Right hindlimb (tissue), 1 donor: ENCODE measurements around the gene TTLL1.
"Not testable (repeated sequence)": the region's sequence is repeated elsewhere in the genome, so short reads cannot be mapped to it uniquely, and the experiment has no call there.

Experiments used
- DNase-seq: peaks from one replicate; pipeline ENCODE4 v3.0.0-alpha.2; 2018

Gene TTLL1

DNA sequence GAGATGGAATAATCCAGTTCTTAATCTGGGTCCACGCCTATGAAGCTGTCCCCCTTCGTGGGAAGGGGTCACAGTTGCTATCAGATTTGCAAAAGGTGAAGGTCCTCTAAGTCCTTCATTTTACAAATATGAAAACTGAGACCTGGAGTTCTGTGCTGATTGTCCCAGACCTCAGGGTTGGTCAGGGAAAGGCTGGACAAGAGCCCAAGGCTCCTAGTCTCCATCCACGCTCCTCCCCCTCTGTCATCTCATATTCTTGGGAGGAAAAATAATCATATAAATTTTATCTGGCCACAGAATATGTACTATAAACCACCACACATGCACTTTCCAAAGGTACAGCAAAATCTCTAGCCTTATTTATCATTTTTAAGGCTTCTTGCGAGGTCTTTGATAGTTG lies 79.7 kb downstream of the TTLL1 start:
- DNase-seq: no peak

DNA sequence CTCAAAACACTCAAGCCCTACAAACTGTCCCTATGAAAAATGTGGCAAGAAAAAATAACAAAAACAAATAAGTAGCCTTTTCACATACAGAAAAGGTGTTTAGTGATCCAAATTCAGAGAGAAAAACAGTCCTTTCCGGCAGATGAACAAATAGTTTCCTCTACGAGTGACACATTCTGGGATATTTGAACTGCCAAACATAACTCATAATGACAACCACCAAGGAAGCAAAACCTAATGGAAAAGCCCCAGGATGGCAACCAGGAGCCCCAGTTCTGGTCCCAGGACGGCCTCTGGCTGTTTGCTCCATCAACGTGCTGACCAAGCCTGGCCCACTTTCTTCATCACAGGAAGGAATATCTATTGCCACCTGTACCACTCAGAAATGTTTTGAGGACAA lies 80.3 kb downstream of the TTLL1 start:
- DNase-seq: no peak

DNA sequence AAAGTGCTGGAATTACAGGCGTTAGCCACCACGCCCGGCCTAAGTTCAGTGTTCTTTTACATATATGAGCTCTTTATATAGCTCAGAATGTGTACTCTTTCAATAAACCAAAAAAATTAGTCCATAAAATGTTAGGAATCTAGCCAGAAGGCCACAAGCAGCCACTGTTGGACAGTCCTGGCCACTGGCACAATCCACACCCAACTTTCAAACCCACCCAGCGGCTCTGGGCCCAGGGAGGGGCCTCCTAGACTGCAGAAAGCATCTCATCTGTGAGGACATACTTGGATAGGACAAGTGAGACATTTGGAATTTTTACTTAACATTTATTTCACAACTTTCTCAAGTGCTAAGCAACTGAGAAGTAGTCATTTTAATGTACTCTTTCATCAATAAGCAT lies 80.7 kb downstream of the TTLL1 start:
- no peak for DNase-seq

DNA sequence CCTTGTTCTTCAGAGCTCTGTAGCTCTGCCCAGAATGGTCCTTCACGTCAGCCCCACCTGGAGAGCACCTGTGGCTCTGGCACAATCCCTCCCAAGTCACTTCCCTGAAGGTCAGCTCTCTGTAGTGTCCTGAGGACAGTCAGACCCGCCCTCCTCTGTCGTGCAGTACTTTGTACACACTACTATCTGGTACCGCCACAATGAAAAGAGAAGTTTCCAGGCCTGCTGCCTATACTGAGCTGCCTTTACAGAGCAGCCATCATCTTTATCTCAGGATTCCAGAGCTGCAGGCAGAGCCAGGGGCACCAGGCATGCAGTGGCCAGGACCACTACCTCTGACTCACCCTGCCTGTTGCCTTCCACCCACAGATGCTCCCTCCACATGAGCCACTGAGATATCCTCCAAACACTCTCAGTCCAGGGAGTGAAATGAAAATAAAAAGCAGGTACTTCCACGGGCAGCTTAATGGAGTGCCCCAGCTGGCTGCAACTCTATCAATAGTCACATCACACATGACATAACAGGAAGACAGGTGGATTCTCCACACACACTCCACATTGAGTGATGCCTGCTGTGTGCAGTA lies 81.6 kb downstream of the TTLL1 start:
- DNase-seq: no peak

DNA sequence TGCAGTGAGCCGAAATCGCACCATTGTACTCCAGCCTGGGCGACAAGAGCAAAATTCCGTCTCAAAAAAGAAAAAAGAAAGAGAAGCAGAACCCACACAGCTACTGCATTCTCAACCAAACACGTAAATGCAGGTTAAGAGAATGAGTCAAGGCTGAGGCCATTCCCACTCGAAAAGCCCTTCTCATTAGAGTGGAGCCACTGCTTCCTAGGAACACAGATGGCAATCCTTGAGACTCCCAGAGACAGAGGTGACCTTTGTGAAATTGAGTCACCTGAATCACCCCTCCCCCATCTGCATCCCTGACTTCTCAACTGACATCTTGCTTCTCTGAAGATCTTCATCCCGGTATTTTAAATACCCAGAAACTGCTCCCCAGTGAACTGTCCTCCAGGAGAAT lies 82.4 kb downstream of the TTLL1 start:
- DNase-seq: no peak

DNA sequence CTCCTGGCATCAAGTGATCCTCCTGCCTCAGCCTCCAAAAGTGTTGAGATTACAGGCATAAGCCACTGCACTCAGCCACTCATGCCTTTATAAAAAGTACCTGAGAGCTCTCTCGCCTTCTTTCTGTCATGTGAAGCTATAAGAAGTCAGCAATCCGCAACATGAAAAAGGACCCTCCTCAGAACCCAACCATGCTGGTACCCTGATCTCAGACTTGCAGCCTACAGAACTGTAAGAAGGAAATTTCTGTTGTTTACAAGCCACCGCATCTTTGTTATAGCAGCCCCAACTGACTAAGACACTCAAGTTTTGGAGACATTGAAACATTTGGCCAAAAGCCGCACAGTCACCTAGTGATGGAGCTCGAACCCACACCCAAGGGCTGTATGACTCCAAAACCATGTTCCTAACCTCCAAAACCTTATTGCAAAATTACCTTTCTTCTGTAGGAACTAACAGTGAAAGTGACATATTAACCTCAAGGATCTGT lies 83.1 kb downstream of the TTLL1 start:
- DNase-seq: no peak

DNA sequence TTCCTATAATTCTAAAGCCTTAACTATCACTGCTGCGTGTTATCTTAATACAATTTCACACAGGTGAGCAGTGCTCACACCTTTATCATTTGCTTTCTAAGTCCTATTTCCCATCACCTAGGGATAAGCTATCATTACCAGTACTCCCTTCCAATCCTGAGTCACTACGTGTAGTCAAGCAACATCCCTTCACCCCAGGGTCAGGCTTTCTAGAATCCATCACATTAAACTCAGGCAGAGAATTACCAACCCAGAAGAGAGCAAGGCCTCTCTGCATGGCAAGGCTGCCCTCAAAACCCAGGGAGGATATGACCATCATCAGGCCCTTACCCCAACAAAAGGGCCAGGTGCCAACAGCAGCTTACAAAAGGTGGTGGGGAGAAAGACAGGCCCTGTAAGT lies 84.1 kb downstream of the TTLL1 start:
- DNase-seq: no peak

DNA sequence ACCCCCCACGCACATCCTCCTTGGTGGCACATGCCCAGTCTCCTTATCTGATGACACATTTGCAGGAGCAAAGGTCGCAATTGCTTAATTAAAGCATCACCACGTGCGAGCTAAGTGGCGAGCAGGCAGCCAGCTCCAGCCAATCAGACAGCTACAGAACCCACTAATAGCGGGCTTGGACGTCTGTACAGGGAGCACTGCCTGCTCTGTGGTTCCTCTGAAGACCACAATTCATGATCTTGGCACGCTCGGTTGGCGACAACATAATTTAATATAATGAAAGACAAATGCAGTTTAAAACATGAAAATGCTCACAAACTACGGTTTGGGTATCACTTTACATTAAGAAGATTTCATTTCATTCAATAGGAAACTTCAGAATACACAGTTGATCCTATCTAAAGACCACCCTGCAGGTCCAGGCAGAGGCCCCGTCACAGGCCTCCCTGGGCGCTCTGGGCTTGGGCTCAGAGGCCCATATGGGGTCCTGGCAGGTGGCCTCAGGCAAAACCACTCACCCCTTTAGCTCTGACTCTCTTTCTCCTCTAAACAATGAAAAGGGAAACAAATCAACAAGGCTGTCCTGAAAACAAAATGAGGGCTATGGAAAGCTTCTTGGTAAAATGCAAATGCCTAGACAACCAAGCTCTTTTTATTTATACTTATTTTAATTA lies 84.7 kb downstream of the TTLL1 start:
- DNase-seq: no peak

DNA sequence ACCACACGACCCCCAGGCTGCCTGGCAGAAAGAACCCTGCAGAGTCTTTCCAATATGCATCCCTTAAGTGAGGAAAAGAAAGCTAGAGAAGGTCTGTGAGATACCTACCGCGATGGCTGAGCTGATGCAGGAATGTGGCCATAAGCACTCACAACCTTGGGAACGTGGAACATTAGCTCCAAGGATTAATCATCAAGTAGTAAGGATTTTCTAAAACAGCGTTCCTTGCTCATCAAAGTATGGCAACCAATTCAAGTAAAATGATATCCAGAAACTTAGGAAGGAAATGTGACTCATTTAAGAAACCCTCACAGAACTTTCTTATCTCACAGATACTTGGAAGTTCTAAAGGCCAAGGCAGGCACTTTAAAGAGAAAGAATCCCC lies 87.0 kb downstream of the TTLL1 start:
- no peak for DNase-seq

DNA sequence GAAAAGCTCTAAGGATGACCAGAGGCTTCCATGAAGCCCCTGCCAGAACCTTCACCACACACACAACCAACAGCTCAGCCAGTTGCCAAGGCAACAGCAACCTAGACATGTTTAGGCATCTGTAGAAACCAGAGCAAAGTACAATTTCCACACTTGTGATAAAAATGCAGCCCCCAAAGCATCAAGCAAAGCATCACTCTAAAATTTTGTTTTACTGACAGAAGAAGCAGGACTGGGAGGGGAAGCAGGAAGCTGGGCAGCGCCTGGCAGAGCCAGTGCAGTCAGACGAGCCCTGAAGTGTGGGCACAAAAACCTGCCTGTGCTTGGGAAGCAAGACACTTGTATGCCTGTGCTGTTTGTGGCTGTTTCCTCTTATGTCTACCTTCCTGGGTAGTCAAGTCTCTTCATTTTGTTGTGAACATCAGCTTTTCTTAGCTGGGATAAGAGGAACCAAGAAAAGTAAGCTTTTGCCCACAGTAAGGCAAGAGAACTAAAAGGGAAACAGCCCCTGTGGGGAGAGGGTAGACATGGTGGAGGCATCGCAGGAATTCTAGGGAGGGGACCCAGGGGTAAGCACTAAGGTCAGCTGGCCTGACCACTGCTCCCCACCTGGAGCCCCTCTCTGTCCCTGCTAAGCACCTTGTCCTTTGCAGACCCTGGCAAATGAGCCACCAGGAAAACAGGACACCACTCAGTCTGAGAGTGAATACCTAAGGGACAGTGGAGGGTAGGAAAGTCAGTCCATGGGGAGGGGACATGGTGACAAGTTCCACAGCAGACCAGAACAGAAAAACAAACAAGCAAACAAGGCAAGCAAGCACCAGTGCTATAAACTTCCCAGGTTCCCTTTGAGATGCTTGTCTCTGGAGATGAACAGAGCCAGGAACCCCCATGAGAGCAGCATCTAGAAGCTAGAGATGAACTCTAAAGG lies 87.7 kb downstream of the TTLL1 start:
- no peak for DNase-seq

DNA sequence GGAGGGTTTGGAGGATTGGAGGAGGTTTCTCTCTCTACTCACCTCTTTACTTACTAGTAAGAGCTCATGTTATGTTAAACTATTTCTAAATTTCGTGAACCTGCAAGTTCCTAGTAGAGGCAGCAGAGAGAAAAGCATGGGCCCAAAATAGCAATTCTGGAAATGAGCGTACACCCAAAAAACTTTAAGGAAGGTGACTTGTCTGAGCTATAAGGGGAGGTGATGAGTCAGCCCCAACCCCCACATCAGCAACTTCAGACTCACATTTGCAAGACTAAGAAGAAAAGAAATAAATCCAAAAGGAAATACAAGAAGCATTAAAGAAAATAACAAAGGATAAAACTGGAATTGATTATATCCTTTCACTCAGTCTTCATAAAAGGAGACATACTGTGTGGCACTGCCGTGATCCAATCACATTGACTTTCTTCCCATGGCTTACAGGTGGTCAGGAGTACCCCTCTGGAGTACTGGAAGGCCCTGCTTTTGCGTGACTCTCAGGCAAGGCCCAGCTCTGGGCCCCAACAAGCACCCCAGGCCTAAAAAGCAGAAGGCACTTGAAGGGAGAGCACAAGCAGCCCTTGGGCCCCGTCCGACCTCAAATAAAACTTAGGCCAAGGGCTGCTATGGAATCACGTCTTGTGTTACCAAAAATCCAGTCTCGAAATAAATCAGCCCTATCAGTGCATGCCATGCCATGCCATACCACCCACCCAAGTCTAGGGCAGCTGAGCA lies 88.6 kb downstream of the TTLL1 start:
- DNase-seq: no peak

DNA sequence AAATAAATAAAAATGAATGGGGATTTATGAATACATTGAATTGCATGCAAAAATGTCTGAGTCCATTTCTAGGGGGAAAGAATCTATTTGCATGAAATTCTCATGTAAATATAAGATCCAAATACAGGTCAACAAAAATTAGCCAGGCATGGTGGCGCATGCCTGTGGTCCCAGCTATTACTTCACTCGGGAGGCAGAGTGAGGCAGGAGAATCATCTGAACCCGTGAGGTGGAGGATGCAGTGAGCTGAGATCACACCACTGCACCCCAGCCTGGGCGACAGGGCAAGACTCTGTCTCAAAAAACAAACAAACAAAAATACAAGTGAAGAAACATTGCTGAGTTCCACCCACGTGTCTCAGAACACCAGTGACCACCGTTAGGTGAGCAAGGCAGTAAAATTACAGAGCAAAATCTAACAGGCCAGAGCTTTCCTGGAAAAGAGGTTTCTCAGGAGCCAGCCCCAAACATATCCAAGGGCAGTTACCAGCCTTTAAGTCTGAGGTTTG lies 91.6 kb downstream of the TTLL1 start:
- no peak for DNase-seq

DNA sequence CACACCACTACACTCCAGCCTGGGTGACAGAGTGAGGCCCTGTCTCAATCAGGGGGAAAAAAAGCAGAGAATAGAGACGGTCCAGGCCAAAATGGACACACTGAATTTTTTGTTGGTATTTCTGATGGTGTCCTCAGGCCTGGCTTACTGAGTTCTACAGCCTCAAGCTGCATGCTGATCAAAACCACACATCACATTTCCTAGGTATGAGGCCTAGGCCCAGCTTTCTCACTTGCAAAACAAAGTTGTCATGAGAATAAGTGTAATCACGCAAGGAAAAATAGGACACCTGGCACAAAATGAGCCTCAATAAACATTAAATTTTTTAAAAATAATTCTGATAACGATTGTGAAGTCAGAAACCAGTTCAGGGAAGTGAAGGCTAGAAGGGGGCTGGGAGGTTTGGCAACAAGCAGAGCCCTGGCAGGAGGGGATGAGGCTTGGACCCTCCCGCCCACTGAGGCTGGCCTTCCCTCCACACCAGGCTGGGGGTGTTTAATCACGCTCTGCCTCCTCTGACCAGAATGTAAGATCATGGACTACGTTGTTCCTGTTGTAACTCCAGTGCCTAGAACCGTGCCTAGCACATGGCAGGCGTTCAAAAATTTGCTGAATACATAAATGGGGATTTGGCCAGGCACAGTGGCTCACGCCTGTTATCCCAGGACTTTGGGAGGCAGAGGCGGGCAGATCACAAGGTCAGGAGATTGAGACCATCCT lies 92.4 kb downstream of the TTLL1 start:
- no peak for DNase-seq

DNA sequence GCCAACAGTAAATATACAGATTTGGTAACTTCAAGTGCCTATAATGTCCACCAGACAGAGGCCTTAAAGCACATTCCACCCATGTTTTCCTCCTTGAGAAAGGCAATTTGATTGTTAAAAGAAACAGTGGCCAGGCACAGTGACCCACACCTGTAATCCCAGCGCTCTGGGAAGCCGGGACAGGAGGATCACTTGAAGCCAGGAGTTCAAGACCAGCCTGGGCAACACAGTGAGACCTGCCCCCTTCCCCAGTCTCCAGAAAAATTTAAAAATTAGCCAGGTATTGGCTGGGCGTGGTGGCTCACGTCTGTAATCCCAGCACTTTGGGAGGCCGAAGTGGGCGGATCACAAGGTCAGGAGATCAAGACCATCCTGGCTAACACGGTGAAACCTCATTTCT lies 93.5 kb downstream of the TTLL1 start:
- DNase-seq: not testable (repeated sequence)

DNA sequence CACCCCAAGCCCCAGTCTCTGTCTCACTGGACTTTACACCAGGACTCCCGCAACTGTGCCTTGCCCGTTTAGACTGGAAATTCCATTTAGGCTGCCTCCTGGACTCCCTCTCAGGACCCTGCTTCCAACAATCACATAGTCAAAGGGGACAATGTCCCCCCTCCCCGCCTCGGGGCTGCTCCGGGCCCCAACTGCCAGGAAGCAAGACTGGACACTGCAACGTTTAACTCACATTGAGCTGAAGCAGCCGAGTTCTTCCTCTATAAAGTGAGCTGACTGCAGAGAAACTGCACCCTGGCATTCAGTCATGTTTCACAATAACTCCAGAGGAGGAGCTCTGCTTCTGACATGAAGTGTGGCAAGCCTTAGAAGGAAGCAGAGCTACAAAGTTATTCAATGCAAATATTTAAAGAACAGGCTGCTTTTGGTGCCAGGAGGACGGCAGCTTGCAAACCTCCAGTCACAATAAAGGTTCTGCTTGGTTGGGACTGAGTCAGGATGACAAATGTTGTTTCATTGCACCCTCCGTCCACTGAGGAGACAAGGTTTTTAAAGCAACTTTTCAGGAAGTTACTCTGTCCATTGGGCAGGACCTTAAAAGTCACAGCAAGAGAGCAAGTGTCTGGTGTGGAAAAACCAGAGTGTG lies 94.2 kb downstream of the TTLL1 start:
- DNase-seq: peak; percentile 65

DNA sequence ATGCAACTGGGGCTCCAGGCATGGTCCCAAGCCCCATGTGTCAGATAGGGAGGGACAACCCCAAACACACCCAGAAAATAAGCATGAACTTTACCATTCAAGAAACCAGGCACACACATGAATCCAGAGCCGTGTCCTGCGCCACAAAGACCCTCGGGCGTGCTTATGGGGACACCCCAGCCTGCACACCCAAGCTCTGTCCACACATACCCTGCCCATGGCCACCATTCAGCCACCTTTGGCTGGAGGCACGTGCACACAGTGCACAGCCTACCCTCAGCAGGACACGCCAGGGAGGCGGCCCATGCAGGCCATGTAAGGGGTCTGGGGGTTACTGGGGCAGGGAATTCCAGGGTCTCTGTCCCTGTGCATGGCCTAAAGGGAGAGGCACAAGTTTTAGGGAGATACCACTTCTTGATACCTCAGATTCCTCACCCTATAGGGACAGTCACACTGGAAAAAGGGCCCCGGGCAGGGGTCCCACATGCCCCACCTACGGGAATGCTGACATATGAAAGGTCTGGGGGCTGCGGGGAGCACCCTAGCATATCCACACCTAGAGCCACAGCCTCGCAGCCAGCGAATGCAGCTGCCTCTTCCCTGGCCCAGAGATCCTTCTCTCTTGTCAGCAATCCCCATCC lies 94.8 kb downstream of the TTLL1 start:
- DNase-seq: no peak

DNA sequence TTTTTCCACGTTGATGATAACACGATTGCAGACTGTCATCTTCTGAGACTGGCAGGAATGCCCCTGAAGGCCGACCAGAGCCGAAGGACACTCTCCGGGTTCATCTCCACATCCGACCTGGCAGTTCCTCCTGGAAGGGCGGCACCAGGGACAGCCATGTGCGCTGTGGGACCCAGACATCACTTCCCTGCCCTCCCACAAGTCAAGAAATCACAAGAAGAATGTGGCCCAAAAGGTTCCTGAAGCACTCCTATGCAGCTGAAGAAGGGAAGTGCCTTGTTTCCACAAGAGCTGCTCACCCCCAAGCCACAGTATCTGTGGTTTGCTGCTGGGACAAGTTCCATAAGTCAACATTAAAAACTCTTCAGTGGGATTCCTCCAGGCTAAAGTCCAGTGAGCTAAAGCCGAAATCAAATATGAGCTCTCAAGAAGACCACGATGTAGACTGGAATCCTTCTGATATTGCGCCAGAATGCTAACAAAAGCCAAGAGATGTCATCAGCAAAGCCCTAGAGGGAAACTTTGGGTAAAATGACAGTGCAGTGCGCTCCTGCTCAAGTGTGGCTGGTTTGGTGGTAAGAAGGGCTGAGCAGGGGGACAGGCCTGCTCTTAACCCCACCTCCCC lies 95.4 kb downstream of the TTLL1 start:
- DNase-seq: no peak

DNA sequence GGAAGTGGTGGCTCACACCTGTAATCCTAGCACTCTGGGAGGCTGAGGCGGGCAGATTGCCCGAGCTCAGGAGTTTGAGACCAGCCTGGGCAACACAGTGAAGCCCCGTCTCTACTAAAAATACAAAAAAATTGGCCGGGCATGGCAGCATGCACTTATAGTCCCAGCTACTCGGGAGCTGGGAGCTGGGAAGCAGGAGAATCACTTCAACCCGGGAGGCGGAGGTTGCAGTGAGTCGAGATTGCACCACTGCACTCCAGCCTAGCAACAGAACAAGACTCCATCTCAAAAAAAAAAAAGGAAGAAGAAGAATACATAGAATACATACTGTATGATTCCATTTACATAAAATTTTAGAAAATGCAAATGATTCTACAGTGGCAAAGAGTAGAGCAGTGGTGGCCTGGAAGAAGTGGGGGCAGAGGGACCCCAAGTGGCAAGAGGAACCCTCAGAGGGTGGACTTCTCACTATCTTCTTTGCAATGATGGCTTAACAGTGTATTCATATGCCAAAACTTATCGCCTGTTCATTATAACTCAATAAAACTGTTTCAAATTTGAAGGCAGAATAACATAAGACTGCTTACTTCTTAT lies 96.2 kb downstream of the TTLL1 start:
- DNase-seq: no peak

DNA sequence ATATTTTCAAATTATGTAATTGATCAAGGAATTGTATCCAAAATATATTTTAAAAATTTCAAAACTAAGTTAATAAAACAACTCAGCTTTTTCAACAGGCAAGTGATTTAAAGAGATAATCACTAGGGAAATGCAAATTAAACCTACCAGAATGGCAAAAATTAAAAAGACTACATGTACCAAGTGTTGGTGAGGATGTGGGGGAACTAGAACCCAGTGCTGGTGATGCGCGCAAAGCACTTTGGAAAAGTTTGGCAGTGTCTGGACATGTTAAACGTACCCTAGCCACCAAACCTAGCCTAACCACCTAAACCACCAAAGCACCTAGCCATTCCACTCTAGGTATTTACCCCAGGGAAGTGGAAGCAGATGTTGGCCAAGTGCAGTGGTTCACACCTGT lies 97.1 kb downstream of the TTLL1 start:
- DNase-seq: no peak

DNA sequence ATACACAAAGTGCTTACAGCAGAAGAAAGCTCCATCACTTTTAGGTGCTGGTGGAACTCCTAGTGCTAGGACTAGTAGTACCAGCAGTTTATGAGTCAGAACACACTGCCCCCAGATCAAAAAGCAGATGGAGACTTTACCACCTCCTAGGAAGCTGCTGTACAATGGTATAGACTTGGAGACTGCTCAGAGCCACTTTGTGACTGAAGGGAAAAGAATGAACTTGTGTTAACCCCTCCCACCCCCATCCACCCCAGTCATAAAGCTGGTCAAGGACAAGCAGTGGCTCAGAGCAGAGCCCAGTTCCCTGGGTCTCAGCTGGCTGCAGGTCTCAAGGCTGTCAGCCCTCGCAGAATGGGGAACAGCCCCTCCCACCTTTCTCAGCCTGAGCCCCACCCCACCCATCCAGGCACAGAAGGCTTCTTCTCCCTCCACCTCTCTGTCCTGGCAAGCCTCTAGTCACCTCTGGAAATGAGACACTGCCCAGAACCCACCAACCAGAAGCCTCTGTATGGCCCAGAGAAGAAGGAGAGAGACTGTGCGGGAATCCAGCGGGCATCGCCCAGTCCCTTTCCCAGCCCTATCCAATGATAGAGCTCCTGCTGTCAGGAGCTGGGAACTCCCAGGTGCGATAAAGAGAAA lies 98.1 kb downstream of the TTLL1 start:
- no peak for DNase-seq
